Astrocyte of the cerebellum (primary cell): ENCODE measurements around the gene MYH9.
A peak's percentile ranks its signal among the peaks of the same experiment; 100 is the strongest.

Source experiments
- DNase-seq: peaks from one replicate; pipeline ENCODE4 v3.0.0-alpha.2; 2011; ENCODE audit warnings: low read depth
- H3K4me3 ChIP-seq: 2 replicates; pipeline ENCODE4 v1.5.1; 2011; ENCODE audit warnings: mild to moderate bottlenecking, low read depth, low read length, moderate library complexity
- in situ Hi-C: cut with HindIII; loops from 2 replicates; pipeline ENCODE4 v1.10.0; 2017; ENCODE audit warnings: low sequenced_read_pairs
- TF ChIP-seq, protein P1 (sequence below): IDR thresholded peaks from 2 replicates; pipeline ENCODE4 v1.5.1; 2012; ENCODE audit warnings: low read length, low read depth, moderate library complexity, mild to moderate bottlenecking; ENCODE audit errors: missing control alignments

MYH9 gene

DNA sequence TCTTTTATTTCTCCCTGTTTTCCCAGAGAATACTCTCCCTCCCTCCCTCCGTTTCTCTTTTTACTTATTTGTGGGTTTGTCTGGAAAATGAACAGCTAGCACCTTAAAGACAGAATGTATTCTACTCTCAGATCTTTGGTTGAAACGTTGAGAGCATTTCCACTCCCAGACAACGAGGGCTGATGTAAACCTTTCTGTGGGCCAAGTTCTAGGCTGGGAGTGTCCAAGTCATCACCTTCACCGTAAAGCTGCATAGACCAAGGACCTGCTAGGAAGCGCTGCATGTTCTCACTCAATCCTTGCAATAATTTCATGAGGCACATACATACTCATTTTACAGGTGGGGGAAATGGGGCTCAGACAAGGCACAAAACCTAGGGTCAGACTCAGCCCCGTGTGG is 32.4 kb downstream of the MYH9 start:
- no peak overlapping the region for H3K4me3 ChIP-seq
- DNase-seq: no peak

DNA sequence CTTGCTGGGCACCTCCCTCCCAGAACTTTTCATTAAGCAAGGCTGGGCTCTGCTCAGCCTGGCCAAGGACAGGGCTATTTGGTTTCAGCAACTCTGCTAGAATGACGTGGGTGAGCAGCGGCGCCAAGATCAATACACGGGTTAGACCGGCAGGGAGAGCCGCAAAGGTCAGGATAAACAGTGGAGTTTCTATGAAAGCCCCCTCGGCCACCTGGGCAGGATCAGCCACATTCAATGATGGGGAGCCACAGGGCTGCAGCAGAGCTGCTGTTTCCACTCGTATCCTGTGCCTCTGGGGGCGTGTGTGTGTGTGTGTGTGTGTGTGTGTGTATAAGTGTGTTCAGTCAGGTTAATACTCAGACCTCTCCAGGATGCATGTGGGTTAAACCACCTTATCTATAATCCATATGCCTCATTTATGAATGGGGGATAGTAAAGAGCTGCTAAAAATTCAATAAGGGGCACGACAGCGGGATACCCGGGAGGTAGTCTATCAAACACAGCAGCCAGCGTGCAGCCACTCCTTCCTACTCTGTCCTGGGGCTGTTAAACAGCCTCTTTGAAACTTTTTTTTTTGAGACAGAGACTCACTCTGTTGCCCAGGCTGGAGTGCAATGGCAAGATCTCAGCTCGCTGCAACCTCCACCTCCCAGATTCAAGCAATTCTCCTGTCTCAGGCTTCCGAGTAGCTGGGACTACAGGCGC is 34.8 kb downstream of the MYH9 start:
- in situ Hi-C loops: no loop called here
- H3K4me3 ChIP-seq: no peak overlapping the region
- DNase-seq: peak; percentile 87
- TF ChIP-seq, protein P1, sequence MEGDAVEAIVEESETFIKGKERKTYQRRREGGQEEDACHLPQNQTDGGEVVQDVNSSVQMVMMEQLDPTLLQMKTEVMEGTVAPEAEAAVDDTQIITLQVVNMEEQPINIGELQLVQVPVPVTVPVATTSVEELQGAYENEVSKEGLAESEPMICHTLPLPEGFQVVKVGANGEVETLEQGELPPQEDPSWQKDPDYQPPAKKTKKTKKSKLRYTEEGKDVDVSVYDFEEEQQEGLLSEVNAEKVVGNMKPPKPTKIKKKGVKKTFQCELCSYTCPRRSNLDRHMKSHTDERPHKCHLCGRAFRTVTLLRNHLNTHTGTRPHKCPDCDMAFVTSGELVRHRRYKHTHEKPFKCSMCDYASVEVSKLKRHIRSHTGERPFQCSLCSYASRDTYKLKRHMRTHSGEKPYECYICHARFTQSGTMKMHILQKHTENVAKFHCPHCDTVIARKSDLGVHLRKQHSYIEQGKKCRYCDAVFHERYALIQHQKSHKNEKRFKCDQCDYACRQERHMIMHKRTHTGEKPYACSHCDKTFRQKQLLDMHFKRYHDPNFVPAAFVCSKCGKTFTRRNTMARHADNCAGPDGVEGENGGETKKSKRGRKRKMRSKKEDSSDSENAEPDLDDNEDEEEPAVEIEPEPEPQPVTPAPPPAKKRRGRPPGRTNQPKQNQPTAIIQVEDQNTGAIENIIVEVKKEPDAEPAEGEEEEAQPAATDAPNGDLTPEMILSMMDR: no peak

More for the DNA sequence above, 32.4 kb downstream of the MYH9 start:
- TF ChIP-seq, protein P1: no peak
- in situ Hi-C loops: no loop called here

DNA sequence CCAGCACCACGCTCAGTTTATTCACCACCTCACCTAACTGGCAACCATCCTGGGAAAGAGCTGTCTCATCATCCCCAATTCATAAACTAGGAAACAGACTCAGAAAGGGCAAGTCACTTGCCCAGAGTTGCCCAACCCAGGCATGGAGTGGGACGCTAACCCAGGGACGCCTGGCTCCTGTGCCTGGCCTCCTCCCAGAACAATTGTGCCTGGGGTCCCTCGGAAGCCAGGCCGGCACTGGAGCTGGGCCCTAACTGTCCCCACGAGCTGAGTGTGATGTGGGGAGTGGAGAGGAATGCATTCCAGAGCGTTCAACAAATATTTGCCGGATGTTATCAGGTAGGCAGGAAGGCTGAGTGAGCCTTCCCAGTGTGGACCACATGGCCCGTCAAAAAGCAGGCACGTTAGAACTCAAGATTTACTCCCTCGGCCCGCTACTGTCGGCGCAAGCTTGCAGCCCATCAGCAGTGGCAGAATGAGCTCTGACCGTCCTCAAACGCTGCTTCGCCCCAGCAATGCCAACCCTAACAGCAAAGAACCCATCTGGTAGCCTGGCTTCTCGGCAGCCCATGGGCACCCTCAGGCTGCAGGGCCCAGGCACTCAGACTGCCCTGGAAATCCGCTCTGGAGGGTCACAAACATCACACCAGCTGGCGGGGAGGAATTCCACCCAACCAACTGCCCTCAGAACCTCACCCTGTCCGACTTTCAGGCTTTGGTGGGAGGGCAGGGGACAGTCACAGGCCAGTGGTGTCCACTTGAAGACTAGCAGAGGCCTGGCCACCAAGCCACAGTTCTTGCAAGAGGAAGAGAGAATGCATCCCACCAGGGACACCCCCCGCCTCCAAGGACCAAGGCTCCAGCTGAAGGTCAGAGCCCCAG is 35.6 kb downstream of the MYH9 start:
- H3K4me3 ChIP-seq: peak overlapping the region; percentile 9
- no peak for DNase-seq
- TF ChIP-seq, protein P1: no peak
- in situ Hi-C loops: no loop called here

DNA sequence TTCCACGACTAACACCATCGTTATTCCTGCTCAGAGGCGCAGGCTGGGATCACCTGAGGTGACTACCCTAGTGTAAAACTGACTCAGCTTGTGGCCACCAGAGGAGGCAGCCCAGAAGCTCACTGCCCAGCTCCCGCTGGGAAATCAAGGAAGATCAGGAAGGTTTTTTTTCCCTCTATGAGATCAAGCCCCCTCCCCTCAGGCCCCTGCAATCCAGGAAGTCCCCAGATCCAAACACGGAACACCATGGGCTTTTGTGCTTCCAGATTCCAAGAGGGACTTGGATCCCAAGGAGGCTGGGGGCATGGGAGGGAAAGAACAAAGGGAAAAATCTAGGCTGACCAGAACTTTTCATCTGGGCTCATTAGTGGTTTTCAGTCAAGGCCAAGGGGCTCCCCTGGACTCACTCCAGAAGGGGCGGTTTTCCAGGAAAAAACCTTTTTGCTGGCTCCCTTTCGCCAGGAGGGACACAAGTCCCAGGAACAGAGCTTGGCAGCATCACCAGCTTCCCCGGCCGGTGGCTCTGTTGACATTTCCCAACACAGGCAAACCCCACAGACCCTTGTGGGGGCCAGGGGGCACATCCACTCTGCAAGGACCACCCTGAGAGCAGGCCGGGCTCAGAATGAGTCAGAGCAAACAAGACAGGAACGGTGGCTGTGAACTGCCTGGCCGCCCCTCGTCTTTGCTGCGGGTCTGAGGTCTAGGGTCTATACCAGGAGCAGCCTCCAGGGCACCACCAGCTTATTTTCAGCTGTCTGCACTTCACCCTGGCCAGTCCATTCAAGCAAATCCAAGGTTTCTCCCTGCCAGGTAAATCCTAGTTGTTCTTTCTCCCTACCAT is 36.8 kb downstream of the MYH9 start:
- TF ChIP-seq, protein P1: peak; percentile 9
- peak; percentile 89 for DNase-seq
- peak overlapping the region; percentile 9 for H3K4me3 ChIP-seq
- in situ Hi-C loops: no loop called here

DNA sequence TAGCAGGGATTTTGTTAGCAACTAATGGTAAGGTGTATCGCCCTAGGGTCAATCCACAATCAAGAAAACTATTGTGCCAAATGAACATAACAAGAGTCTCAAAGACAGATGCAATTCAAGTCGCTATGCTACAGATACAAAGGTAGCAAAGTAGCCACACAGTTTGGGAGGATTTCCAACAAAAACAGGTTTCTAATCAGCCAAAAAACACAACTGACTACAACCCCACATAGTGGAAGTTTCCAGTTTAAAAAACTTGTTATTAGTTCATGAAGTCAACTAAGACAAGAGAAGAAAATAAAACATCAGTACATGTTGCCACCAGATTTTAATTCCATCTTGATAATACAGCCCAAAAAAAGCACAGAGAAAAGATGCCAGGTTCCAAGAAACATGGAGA is 38.0 kb downstream of the MYH9 start:
- in situ Hi-C loops: no loop called here
- DNase-seq: peak; percentile 77
- no peak overlapping the region for H3K4me3 ChIP-seq
- TF ChIP-seq, protein P1: no peak

DNA sequence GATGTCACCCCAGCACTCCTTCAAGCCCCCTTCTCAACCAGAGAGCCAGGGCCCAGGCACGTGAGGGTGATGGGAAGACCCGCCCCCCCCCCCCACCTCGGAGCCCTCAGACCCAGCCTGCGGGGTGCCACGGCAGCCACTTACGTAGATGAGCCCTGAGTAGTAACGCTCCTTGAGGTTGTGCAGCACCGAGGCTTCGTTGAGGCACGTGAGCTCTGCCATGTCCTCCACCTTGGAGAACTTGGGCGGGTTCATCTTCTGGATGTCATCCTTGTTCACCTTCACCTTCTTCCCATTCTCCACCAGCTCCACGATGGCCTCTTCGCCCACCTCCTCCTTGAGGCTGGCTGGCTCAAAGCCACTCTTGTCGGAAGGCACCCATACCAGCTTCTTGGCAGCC is 39.0 kb downstream of the MYH9 start:
- TF ChIP-seq, protein P1: no peak
- DNase-seq: no peak
- in situ Hi-C loops: no loop called here
- no peak overlapping the region for H3K4me3 ChIP-seq
